Measurements from ENCODE around the gene JOSD2. TPM values are rescaled to one million over a fixed set of nuclear protein-coding genes. Genes with fewer than 3 reads are reported as not detected.

JOSD2 gene
- total and polyA plus RNA-seq, 9 of the 15 experiments (the other 6 are each of a cell fraction or from before 2014, with no cell fraction given), result 0.06 to 14.4 (median 3.1) TPM

DNA sequence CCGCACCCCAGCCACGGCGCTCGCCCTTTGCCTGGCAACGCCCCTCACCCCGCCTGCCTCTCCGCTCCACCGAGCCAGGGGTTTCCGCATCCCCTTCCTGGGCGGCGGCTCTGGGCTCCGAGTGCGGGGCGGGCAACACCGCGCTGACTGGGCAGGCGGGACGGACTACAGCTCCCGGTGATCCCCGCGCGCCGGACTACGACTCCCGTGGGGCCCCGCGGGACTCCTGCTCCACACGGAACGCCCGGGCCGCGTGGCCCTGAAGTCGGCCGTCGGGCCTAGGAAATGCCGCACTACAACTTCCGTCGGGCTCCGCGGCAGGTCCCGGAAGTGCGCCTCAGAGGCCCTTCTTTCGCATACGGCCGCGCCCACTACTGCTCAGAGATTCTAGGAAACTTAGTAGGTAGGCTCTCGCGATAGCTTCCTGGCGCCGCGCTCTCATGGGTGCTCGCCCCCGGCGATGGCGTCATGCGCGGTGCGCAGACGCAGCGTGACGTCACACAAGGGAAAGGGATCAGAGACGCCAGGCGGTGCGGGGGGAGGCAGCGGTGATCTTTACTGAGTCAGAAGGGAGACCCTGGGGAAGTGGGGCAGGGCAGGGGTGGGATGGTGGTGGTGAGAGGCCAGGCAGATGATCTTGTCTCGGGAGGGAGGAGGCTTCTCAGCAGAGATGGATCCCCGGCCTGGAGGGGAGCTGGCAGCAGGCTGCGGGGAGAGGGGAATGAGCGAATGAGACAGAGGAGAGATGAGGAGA lies at the start of gene JOSD2 (continued):
- TF ChIP-seq ATF1 (CRISPR knock-in tag; IDR thresholded peaks at IDR 0.05) (peak; percentile 96), ATF1 (tag; IDR thresholded peaks at IDR 0.05) (peak; percentile 100), ZNF133 (CRISPR knock-in tag; IDR thresholded peaks at IDR 0.05) (no peak), RCOR1 (IDR thresholded peaks at IDR 0.05; ENCODE audit: borderline replicate concordance in 1 of 2, low read depth in 2 of 2, low read length in 2 of 2) (0 out of 4 replicates have a peak, but pooled peaks of 1 of the 2 experiments have one; percentile 11), COPS2 (conservative IDR thresholded peaks at IDR 0.05) (no peak), GABPB1 (CRISPR knock-in tag; IDR thresholded peaks at IDR 0.05) (peak; percentile 99), BDP1 (IDR thresholded peaks at IDR 0.05; ENCODE audit: insufficient read depth, insufficient read length) (no peak), HNRNPUL1 (IDR thresholded peaks at IDR 0.05; ENCODE audit: low read length) (no peak), ZNF75A (CRISPR knock-in tag; IDR thresholded peaks at IDR 0.05) (no peak), HEY1 (CRISPR knock-in tag; IDR thresholded peaks at IDR 0.05; ENCODE audit: borderline replicate concordance) (peak; percentile 60; the same call in 1 of the 2 replicates), HCFC1 (IDR thresholded peaks at IDR 0.05; ENCODE audit: low read depth, low read length) (peak; percentile 99), ZNF282 (CRISPR knock-in tag; IDR thresholded peaks at IDR 0.05) (no peak), NFATC3 (IDR thresholded peaks at IDR 0.05) (no peak), GTF2E2 (tag; IDR thresholded peaks at IDR 0.05) (no peak), PPARD (CRISPR knock-in tag; IDR thresholded peaks at IDR 0.05) (no peak), ZKSCAN3 (CRISPR knock-in tag; IDR thresholded peaks at IDR 0.05) (no peak), MEF2D (tag; conservative IDR thresholded peaks at IDR 0.05; ENCODE audit: low read depth) (no peak), TAF1 (IDR thresholded peaks at IDR 0.05; ENCODE audit: control insufficient read depth, extremely low read depth, insufficient read depth, low read length, severe bottlenecking) (no peak), NCOA6 (IDR thresholded peaks at IDR 0.05) (no peak)
- TF ChIP-seq, protein P1, sequence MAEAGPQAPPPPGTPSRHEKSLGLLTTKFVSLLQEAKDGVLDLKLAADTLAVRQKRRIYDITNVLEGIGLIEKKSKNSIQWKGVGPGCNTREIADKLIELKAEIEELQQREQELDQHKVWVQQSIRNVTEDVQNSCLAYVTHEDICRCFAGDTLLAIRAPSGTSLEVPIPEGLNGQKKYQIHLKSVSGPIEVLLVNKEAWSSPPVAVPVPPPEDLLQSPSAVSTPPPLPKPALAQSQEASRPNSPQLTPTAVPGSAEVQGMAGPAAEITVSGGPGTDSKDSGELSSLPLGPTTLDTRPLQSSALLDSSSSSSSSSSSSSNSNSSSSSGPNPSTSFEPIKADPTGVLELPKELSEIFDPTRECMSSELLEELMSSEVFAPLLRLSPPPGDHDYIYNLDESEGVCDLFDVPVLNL (CRISPR knock-in tag; IDR thresholded peaks at IDR 0.05; ENCODE audit: low read depth), result no peak
- TF ChIP-seq, protein P2, sequence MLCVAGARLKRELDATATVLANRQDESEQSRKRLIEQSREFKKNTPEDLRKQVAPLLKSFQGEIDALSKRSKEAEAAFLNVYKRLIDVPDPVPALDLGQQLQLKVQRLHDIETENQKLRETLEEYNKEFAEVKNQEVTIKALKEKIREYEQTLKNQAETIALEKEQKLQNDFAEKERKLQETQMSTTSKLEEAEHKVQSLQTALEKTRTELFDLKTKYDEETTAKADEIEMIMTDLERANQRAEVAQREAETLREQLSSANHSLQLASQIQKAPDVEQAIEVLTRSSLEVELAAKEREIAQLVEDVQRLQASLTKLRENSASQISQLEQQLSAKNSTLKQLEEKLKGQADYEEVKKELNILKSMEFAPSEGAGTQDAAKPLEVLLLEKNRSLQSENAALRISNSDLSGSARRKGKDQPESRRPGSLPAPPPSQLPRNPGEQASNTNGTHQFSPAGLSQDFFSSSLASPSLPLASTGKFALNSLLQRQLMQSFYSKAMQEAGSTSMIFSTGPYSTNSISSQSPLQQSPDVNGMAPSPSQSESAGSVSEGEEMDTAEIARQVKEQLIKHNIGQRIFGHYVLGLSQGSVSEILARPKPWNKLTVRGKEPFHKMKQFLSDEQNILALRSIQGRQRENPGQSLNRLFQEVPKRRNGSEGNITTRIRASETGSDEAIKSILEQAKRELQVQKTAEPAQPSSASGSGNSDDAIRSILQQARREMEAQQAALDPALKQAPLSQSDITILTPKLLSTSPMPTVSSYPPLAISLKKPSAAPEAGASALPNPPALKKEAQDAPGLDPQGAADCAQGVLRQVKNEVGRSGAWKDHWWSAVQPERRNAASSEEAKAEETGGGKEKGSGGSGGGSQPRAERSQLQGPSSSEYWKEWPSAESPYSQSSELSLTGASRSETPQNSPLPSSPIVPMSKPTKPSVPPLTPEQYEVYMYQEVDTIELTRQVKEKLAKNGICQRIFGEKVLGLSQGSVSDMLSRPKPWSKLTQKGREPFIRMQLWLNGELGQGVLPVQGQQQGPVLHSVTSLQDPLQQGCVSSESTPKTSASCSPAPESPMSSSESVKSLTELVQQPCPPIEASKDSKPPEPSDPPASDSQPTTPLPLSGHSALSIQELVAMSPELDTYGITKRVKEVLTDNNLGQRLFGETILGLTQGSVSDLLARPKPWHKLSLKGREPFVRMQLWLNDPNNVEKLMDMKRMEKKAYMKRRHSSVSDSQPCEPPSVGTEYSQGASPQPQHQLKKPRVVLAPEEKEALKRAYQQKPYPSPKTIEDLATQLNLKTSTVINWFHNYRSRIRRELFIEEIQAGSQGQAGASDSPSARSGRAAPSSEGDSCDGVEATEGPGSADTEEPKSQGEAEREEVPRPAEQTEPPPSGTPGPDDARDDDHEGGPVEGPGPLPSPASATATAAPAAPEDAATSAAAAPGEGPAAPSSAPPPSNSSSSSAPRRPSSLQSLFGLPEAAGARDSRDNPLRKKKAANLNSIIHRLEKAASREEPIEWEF (CRISPR knock-in tag; IDR thresholded peaks at IDR 0.05), result no peak
- TF ChIP-seq, protein P3, sequence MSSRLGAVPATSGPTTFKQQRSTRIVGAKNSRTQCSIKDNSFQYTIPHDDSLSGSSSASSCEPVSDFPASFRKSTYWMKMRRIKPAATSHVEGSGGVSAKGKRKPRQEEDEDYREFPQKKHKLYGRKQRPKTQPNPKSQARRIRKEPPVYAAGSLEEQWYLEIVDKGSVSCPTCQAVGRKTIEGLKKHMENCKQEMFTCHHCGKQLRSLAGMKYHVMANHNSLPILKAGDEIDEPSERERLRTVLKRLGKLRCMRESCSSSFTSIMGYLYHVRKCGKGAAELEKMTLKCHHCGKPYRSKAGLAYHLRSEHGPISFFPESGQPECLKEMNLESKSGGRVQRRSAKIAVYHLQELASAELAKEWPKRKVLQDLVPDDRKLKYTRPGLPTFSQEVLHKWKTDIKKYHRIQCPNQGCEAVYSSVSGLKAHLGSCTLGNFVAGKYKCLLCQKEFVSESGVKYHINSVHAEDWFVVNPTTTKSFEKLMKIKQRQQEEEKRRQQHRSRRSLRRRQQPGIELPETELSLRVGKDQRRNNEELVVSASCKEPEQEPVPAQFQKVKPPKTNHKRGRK (tag; IDR thresholded peaks at IDR 0.05), result no peak
